GM18505 (cell line): Measurements from ENCODE around the gene LDLRAD4.

Experiments
- ATAC-seq: cut with Tn5 transposase; IDR thresholded peaks from one replicate; pipeline ENCODE4 v1.9.1; 2021; ENCODE audit not compliant: unreplicated experiment
- POLR2A ChIP-seq: IDR thresholded peaks from 4 replicates; pipeline ENCODE4 v1.6.1; 2011; ENCODE audit warnings: borderline replicate concordance; ENCODE audit not compliant: insufficient read depth, insufficient read length; ENCODE audit errors: extremely low read depth

LDLRAD4 gene

GRCh38 chr18:13555865-13556264 is 337.3 kb downstream of the LDLRAD4 start:
- ATAC-seq: no peak
- TF ChIP-seq POLR2A: no peak

DNA sequence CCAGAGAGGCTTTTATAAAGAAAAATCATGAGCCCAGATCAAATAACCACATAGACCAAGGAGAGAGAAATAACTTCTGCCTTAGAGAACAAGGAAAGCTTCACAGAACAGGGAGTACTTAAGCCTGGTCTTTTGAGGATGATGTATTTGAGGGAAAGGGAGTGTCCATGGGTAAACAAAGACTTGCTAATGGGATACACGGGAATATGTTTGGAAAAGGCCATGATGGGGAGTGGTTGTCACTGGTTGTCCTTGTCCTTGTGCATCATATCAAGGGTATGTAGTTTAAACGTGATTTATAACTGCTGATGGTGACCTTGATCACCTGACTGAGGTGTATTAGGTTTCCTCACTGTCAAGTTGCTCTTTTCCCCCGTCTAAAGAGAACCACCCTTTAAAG is 337.9 kb downstream of the LDLRAD4 start:
- no peak for ATAC-seq
- no peak for TF ChIP-seq POLR2A

- ATAC-seq: no peak
- TF ChIP-seq POLR2A: no peak
Observed at GRCh38 chr18:13558124-13558523, 339.6 kb downstream of the LDLRAD4 start.

- ATAC-seq: no peak
- no peak for TF ChIP-seq POLR2A
Observed at GRCh38 chr18:13558790-13559189, 340.2 kb downstream of the LDLRAD4 start.

- TF ChIP-seq POLR2A: no peak
- ATAC-seq: no peak
Observed at GRCh38 chr18:13559754-13560153, 341.2 kb downstream of the LDLRAD4 start.

GRCh38 chr18:13560306-13560705 is 341.7 kb downstream of the LDLRAD4 start:
- no peak for TF ChIP-seq POLR2A
- ATAC-seq: no peak

GRCh38 chr18:13562494-13563029 is 344.0 kb downstream of the LDLRAD4 start:
- peak; percentile 60 for ATAC-seq
- TF ChIP-seq POLR2A: no peak

- peak; percentile 31 for TF ChIP-seq POLR2A
- ATAC-seq: no peak
Observed at GRCh38 chr18:13563390-13563805, 344.8 kb downstream of the LDLRAD4 start.

DNA sequence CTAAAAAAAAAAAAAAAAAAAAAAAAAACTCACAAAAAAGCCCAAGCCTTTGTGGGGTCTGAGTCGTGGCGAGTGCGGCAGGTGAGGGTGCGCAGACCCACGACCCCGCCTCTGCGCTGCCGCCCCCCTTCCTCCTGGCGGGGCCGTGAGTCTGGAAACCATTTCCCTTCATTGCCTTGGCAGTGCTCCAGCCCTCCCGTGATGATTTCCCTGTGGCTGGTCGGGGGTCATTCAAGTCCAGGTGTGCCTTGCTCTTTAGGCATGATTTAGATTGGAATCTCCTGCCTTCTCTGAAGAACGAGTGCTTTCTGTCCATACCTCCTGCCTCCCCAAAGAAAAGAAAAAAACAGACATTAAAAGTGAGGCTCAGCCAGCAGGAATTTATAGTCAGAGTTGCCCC is 346.0 kb downstream of the LDLRAD4 start:
- no peak for TF ChIP-seq POLR2A
- no peak for ATAC-seq

GRCh38 chr18:13565228-13565627 is 346.7 kb downstream of the LDLRAD4 start:
- no peak for TF ChIP-seq POLR2A
- no peak for ATAC-seq

GRCh38 chr18:13566941-13567746 is 348.6 kb downstream of the LDLRAD4 start:
- TF ChIP-seq POLR2A: peak; percentile 61
- peak; percentile 43 for ATAC-seq

GRCh38 chr18:13568443-13569392 is 350.2 kb downstream of the LDLRAD4 start:
- ATAC-seq: no peak
- TF ChIP-seq POLR2A: no peak

GRCh38 chr18:13570216-13570615 is 351.7 kb downstream of the LDLRAD4 start:
- no peak for ATAC-seq
- no peak for TF ChIP-seq POLR2A
